Liver (tissue), 3 donors: Measurements from ENCODE around the gene U2AF1L4.

Experiments
- ATF3 ChIP-seq: IDR thresholded peaks from 2 replicates; pipeline ENCODE4 v1.6.1; 2016; ENCODE audit warnings: antibody characterized with exemption
- HNF4A ChIP-seq, 2 donors: conservative IDR thresholded peaks; 2 replicates each; pipeline ENCODE4 v1.6.1; 2016; ENCODE audit warnings: antibody characterized with exemption in 2 of 2, mild to moderate bottlenecking in 2 of 2
- JUND ChIP-seq, 2 donors: IDR thresholded peaks; 2 replicates each; pipeline ENCODE4 v1.6.1; 2016; ENCODE audit warnings: antibody characterized with exemption in 2 of 2
- RAD21 ChIP-seq, 2 donors: IDR thresholded peaks; 2 replicates each; pipeline ENCODE4 v1.6.1; 2016; ENCODE audit warnings: antibody characterized with exemption in 2 of 2, mild to moderate bottlenecking in 2 of 2
- REST ChIP-seq: IDR thresholded peaks from 2 replicates; pipeline ENCODE4 v1.6.1; 2016; ENCODE audit warnings: antibody characterized with exemption, mild to moderate bottlenecking
- RXRA ChIP-seq, 2 donors: IDR thresholded peaks; 2 replicates each; pipeline ENCODE4 v1.6.1; 2017 to 2018; ENCODE audit warnings: antibody characterized with exemption in 2 of 2, mild to moderate bottlenecking in 1 of 2
- SP1 ChIP-seq: IDR thresholded peaks from 2 replicates; pipeline ENCODE4 v1.6.1; 2018; ENCODE audit warnings: antibody characterized with exemption, mild to moderate bottlenecking
- TF ChIP-seq, protein P1 (sequence below): fragments of 150-350 bp; IDR thresholded peaks from 2 replicates; pipeline ENCODE4 v1.5.1; 2017; ENCODE audit warnings: improper control_type of control experiment, low read depth, low read length; ENCODE audit not compliant: missing input control
- donor health status: healthy.
- donor health status: healthy.

GRCh38 chr19:35766571-35767104, 21.4 kb upstream of the U2AF1L4 start:
- TF ChIP-seq SP1, result no peak
- TF ChIP-seq, protein P1, sequence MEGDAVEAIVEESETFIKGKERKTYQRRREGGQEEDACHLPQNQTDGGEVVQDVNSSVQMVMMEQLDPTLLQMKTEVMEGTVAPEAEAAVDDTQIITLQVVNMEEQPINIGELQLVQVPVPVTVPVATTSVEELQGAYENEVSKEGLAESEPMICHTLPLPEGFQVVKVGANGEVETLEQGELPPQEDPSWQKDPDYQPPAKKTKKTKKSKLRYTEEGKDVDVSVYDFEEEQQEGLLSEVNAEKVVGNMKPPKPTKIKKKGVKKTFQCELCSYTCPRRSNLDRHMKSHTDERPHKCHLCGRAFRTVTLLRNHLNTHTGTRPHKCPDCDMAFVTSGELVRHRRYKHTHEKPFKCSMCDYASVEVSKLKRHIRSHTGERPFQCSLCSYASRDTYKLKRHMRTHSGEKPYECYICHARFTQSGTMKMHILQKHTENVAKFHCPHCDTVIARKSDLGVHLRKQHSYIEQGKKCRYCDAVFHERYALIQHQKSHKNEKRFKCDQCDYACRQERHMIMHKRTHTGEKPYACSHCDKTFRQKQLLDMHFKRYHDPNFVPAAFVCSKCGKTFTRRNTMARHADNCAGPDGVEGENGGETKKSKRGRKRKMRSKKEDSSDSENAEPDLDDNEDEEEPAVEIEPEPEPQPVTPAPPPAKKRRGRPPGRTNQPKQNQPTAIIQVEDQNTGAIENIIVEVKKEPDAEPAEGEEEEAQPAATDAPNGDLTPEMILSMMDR, result no peak
- no peak for TF ChIP-seq RAD21 (IDR thresholded peaks at IDR 0.05)
- no peak for TF ChIP-seq RXRA (IDR thresholded peaks at IDR 0.05)
- TF ChIP-seq REST, result no peak
- TF ChIP-seq HNF4A (conservative IDR thresholded peaks at IDR 0.05), result no peak
- no peak for TF ChIP-seq ATF3
- TF ChIP-seq JUND (IDR thresholded peaks at IDR 0.05), result no peak
